Measurements from ENCODE around the gene EVPL.

The EVPL gene

GRCh38 chr17:75983501-75984181 is 43.5 kb downstream of the EVPL start:
- Histone ChIP-seq H3K4me3 (no peak overlapping the region), H3K27ac (no peak overlapping the region)
- no peak for DNase-seq (ENCODE audit: low spot score)
- TF ChIP-seq, protein P1, sequence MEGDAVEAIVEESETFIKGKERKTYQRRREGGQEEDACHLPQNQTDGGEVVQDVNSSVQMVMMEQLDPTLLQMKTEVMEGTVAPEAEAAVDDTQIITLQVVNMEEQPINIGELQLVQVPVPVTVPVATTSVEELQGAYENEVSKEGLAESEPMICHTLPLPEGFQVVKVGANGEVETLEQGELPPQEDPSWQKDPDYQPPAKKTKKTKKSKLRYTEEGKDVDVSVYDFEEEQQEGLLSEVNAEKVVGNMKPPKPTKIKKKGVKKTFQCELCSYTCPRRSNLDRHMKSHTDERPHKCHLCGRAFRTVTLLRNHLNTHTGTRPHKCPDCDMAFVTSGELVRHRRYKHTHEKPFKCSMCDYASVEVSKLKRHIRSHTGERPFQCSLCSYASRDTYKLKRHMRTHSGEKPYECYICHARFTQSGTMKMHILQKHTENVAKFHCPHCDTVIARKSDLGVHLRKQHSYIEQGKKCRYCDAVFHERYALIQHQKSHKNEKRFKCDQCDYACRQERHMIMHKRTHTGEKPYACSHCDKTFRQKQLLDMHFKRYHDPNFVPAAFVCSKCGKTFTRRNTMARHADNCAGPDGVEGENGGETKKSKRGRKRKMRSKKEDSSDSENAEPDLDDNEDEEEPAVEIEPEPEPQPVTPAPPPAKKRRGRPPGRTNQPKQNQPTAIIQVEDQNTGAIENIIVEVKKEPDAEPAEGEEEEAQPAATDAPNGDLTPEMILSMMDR (IDR thresholded peaks at IDR 0.05), result no peak

- DNase-seq (ENCODE audit: low spot score), result no peak
- H3K27ac ChIP-seq, result peak overlapping the region in 1 of 2 donors; percentile 9
- no peak overlapping the region for H3K4me3 ChIP-seq
- TF ChIP-seq, protein P1 (IDR thresholded peaks at IDR 0.05), result no peak
Measured at GRCh38 chr17:75981019-75981615, 46.0 kb downstream of the EVPL start.

DNA sequence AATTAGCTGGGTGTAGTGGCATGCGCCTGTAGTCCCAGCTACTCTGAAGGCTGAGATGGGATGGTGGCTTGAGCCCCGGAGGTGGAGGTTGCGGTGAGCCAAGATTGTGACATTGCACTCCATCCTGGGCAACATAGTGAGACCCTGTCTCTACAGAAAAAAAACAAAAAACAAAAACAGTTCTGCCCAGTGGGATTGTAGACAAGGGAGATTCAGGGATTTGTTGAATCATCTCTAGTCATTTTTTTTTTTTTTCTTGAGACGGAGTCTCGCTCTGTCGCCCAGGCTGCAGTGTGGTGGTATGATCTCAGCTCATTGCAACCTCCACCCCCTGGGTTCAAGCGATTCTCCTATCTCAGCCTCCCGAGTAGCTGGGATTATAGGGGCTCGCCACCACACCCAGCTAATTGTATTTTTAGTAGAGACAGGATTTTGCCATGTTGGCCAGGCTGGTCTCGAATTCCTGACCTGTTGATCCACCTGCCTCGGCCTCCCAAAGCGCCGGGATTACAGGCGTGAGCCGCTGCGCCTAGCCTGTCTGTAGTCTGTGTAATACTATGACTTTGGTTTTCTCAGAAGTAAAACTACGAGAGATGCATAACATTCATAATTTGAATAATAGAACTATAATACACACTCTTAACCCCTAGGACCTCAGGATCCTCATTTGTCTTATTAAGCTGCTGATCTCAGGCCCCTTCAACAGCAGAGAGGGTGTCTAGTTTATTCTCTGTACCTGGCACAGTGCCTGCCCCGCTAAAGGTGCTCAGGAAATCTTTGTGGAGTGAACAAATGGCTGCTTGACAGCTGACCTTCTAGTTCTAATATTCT is 46.7 kb downstream of the EVPL start:
- H3K27ac ChIP-seq, result peak overlapping the region; percentile 95 to 96
- peak overlapping the region; percentile 79 for H3K4me3 ChIP-seq
- TF ChIP-seq, protein P1 (IDR thresholded peaks at IDR 0.05), result no peak
- no peak for DNase-seq (ENCODE audit: low spot score)

DNA sequence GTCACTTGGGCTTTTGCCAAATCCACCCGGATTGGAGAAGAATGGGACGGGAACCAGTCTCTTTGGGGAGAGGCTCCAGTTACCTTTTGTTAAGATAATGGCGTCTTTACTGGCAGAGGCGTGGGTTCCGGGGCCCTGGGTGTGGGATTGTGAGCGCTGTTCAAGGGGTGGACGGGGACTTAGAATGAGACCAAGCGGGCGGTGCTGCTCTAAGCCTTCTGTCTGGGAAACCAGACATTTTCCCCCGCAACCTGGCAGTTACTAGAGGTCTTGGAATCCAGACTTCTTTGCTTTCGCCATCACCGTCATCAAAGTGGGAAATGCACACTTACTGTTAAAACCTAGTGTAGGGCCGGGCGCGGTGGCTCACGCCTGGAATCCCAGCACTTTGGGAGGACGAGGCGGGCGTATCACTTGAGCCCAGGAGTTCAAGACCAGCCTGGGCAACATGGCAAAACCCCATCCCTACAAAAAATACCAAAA is 47.4 kb downstream of the EVPL start:
- Histone ChIP-seq H3K4me3 (peak overlapping the region; percentile 79), H3K27ac (peak overlapping the region; percentile 95 to 96)
- TF ChIP-seq, protein P1 (IDR thresholded peaks at IDR 0.05), result no peak
- DNase-seq (ENCODE audit: low spot score), result no peak

GRCh38 chr17:75978938-75979704 is 48.0 kb downstream of the EVPL start, which contains the start of the genes ACOX1 and TEN1:
Gene ACOX1, minus strand, starts transcription at chr17:75979166. Its CDS starts 93 bp downstream, at chr17:75979073.
Gene TEN1, plus strand, starts transcription at chr17:75979240. Its CDS starts 6,953 bp downstream, at chr17:75986193.
- peak; percentile 99 for DNase-seq (ENCODE audit: low spot score)

More at GRCh38 chr17:75978938-75979704, 48.0 kb downstream of the EVPL start, which contains the start of the genes ACOX1 and TEN1:
- TF ChIP-seq, protein P1 (IDR thresholded peaks at IDR 0.05), result no peak
- Histone ChIP-seq H3K4me3 (peak within 1 kb of the TSS; percentile 79), H3K27ac (peak within 1 kb of the TSS; percentile 95 to 96)
